Stimulated activated CD4-positive, alpha-beta T cell treated with anti-CD3 and anti-CD28 coated beads, Interleukin-1b, Interleukin-23, amount 100 ng/mL, for 48 hours (primary cell): Measurements from ENCODE around the gene RARB.

Experiments
- DNase-seq: peaks from one replicate; pipeline ENCODE4 v3.0.0-alpha.2; 2020

Gene RARB

GRCh38 chr3:25556447-25556846 is 128.4 kb downstream of the RARB start:
- no peak for DNase-seq

GRCh38 chr3:25557694-25558093 is 129.6 kb downstream of the RARB start:
- DNase-seq: no peak

GRCh38 chr3:25558121-25558520 is 130.1 kb downstream of the RARB start:
- no peak for DNase-seq

- no peak for DNase-seq
Measured at GRCh38 chr3:25558796-25559195, 130.7 kb downstream of the RARB start.

GRCh38 chr3:25563601-25564000 is 135.5 kb downstream of the RARB start:
- no peak for DNase-seq

- no peak for DNase-seq
Measured at GRCh38 chr3:25564075-25564474, 136.0 kb downstream of the RARB start.

- DNase-seq: no peak
Measured at GRCh38 chr3:25565807-25566206, 137.7 kb downstream of the RARB start.

GRCh38 chr3:25566358-25566920 is 138.4 kb downstream of the RARB start:
- no peak for DNase-seq

GRCh38 chr3:25567388-25567787 is 139.3 kb downstream of the RARB start:
- DNase-seq: no peak

GRCh38 chr3:25567806-25568524 is 139.9 kb downstream of the RARB start:
- DNase-seq: no peak

- no peak for DNase-seq
Measured at GRCh38 chr3:25568525-25569078, 140.5 kb downstream of the RARB start.

- no peak for DNase-seq
Measured at GRCh38 chr3:25571285-25571684, 143.2 kb downstream of the RARB start.

GRCh38 chr3:25572336-25572735 is 144.3 kb downstream of the RARB start:
- no peak for DNase-seq

GRCh38 chr3:25572919-25573385 is 144.9 kb downstream of the RARB start:
- DNase-seq: no peak

GRCh38 chr3:25573386-25574171 is 145.5 kb downstream of the RARB start:
- no peak for DNase-seq

- no peak for DNase-seq
Measured at GRCh38 chr3:25574172-25574765, 146.2 kb downstream of the RARB start.

- no peak for DNase-seq
Measured at GRCh38 chr3:25575001-25575400, 146.9 kb downstream of the RARB start.

- DNase-seq: no peak
Measured at GRCh38 chr3:25576146-25576545, 148.1 kb downstream of the RARB start.

- DNase-seq: no peak
Measured at GRCh38 chr3:25576831-25577454, 148.9 kb downstream of the RARB start.

GRCh38 chr3:25578059-25578458 is 150.0 kb downstream of the RARB start:
- DNase-seq: no peak

GRCh38 chr3:25580534-25580933 is 152.5 kb downstream of the RARB start:
- no peak for DNase-seq

- DNase-seq: no peak
Measured at GRCh38 chr3:25581335-25581734, 153.3 kb downstream of the RARB start.

GRCh38 chr3:25581823-25582222 is 153.8 kb downstream of the RARB start:
- no peak for DNase-seq
